Measurements from ENCODE around the gene ATP2A3.

The ATP2A3 gene

GRCh38 chr17:3907483-3908216, 56.6 kb downstream of the ATP2A3 start:
- no peak for DNase-seq

DNA sequence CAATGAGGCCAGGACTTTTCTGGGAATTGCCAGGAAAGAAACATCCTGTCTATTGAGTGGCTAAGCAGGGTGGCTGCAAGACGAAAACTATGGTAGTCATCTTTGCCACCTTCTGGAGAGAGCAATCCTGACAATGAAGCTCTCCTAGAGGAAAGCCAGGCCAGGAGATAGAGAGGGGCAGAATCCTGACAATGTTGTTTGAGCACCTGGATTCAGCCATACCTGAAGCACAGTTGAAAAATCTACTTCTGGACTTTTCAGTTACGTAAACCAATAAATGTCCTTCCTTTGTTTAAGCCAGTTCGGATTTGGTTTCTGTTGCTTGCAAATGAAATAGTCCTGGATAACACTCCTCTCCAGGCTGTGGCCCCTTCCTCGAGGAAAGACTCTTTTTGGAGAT, 57.4 kb downstream of the ATP2A3 start:
- no peak for DNase-seq

GRCh38 chr17:3905017-3905520, 59.2 kb downstream of the ATP2A3 start:
- no peak for DNase-seq

DNA sequence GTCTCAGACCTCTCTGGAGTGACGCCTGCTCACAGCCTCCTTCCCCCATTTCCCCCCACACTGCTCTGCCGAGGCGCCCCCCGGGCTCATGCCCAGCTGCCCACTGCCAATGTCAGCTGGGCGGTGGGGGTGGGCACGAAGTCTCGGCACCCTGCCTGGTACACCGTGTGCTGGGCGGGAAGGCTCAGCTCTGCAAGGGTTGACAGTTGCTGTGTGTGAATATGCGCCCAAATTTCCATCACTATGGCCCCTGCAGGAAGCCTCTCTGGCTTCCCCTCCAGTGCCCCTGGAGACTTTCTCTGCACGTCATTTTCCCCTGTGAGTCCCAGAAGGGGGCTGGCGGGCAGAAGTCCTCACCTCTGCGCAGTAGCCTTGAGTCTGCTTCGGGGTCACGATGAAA, 59.7 kb downstream of the ATP2A3 start:
- no peak for DNase-seq

DNA sequence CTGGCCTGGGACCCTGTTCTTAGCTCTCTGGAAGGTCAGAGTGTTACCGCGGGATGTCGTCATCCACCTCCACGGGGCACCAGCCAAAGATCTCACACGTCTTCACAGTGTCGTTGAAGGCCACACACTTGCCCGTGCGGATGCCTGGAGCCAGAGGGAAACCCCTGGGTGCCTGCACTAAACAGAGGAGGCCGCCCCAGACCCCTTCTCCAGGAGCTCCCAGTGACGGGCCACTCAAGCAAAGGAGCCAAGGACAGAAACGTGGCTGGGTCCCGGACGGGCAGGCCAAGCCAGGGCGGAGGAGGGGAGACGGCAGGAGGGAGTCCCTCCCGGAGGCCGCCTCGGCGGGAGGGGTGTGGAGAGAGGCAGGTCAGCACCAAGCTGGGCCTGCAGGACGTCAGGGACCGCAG, 60.4 kb downstream of the ATP2A3 start:
- no peak for DNase-seq

- no peak for DNase-seq
Observed at GRCh38 chr17:3903051-3903825, 61.0 kb downstream of the ATP2A3 start.

- no peak for DNase-seq
Observed at GRCh38 chr17:3900646-3901045, 63.6 kb downstream of the ATP2A3 start.

GRCh38 chr17:3897731-3898130, 66.5 kb downstream of the ATP2A3 start:
- DNase-seq, result no peak

GRCh38 chr17:3896968-3897235, 67.3 kb downstream of the ATP2A3 start:
- DNase-seq, result no peak

GRCh38 chr17:3896108-3896967, 67.9 kb downstream of the ATP2A3 start:
- no peak for DNase-seq

- DNase-seq, result no peak
Observed at GRCh38 chr17:3895354-3895753, 68.9 kb downstream of the ATP2A3 start.

DNA sequence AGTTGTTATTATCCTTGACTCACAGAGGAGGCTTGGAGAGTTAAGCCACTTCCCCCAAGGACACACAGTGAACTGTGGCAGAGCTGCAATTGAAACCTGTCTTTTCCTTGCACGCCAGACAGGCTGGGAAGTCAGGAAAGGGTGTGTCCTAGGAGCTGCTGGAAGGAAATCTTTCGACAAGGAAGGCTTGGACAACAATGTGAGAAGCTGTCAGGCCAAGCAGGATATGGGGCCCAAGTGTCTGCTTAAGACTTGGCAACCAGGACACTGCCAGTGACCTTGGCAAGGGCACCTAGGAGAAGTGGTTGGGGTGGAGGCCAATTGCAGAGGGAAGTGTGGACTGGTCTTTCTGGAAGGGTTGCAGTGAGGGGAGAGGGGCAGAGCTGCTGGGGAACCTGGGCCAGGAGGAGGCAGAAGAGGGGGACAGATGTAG, 69.3 kb downstream of the ATP2A3 start:
- no peak for DNase-seq

DNA sequence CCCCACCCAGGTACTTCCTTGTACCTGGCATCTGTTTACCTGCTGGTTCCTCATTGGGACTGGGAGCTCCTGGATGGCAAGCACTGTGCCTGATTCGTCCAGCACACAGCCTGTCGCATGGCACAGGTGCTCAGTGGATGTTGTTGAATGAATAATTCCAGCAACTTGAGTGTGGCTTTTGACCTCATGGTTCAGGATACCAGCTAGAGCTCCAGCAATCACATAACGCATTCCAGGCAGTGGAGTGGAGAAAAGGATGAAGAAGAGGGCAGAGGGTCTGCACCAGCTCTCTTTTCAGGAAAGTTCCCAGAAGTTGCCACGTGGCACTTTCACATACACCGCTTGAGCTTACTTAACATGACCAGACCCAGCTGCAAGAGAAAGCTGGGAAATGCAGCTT, 70.0 kb downstream of the ATP2A3 start:
- no peak for DNase-seq

DNA sequence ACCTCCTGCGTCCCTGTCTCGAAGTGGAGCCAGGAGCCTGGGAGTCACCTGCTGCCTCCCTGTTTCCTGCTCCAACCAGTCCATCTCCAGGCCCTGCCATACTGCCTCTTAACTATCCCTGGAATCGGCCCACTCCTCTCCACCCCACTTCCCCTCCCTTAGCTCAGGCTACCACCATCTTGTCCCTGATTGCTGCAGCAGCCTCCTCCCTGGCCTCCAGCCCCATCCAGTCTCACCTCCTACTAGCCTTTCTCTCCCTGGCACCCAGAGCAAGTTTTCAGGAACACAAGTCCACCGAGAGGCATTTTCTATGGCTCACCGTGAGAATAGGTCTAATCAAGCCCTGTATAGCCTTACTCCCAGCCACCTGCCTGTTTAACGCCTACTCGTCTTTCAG, 70.5 kb downstream of the ATP2A3 start:
- DNase-seq, result no peak

- DNase-seq, result peak; percentile 86
Observed at GRCh38 chr17:3893003-3893719, 71.1 kb downstream of the ATP2A3 start, which contains the start of gene CAMKK1. CAMKK1 (minus strand) TSS chr17:3893053; CDS start chr17:3885687, 7,366 bp downstream.

DNA sequence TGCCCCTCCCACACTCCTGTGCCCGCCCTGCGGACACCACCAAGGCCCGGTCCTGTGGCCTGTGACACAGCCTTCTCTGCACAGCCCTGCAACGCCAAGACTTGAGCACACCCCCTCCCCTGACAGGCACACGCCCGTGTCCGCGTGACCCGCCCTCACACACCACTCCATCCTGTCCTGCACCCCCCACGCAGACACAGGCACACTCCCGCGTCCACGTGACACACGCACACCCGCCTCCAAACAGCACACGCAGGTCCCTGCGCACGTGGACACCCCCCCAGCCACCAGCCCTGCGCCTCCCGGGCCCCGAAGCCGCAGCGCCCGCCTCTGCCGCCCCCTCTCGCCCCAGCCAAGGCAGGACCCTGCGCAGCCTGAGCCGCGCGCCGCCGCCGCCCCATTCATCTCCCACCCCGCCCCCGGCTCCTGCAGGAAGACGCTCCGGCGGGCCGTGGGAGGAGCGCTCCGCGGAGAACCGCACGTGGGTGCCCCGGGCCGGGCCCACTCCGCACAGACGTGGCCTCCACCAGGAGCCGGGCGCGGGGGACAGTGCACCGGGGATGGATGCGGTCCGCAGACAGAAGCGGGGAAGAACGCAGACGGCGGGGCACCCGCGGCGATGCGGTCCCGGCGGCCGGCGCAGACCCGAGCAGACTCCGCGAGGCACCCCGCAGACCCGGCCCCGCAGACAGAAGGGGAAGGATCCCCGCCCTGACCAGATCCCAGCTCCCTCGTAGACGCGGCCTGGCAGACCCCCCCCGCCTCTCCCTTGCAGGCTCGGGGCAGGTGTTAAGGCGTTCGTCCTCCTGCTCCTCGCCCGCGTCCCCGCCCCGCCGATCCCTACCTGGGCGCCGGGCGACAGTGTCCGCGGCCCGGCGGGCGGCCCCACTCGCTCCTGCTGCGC, 71.9 kb downstream of the ATP2A3 start:
- DNase-seq, result peak; percentile 71

- no peak for DNase-seq
Observed at GRCh38 chr17:3891626-3892094, 72.6 kb downstream of the ATP2A3 start.

DNA sequence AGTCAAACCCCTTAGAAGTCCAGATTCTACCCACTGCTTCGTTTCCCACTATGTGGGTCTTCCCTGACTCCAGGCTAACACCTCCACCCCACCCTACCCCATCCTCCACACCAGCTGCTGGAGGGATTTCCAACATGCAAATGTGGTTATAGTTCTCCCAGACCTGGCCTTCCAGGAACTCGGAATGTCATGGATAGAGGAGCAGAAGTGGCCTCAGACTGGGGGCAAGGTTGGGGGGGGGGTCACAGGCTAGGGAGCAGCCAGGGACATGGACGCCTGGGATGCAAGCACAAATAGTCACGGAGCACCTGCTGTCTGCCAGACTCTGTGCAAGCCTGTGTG, 73.4 kb downstream of the ATP2A3 start:
- no peak for DNase-seq

DNA sequence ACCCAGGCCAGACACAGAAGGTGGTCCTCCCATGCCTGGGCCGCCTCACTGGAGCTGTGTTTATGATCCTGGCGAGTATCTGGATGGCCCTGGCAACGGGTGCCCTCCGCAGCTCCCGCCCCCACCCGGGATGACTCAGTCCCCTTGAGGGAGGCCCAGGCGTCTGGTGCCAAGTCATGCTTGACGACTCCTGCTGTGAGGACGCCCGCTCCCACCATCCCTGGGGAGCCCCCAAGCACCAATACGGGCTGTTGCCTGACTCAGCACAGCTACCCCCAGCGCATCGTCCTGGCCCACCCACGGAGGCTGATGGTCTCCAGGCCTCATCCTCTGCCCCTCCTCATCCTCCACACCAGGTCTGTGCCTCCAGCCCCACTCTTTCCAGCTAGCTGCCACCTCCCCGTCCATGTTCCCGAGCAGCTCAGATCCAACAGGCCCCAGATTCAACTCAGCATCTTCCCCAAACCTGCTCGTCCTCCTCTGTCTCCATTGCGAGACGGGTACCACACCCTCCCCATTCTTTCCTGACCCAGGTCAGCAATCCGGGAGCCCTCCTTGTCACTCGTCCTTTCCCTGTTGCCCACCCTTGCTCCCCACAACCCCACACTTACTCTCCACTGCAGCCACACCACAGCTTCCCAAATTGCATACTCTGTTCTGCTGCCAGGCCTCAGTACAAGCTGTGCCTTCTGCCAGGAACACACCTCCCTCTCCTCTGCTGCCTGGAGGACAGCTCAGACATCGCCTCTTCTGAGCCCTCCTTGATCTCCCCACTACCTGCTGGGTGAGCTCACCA, 74.0 kb downstream of the ATP2A3 start:
- DNase-seq, result no peak

GRCh38 chr17:3889325-3890012, 74.8 kb downstream of the ATP2A3 start:
- DNase-seq, result no peak

Measured in activated effector memory CD4-positive, alpha-beta T cell treated with Interleukin-2 at 50 U/mL for 16 hours (primary cell).